ENCODE results near the gene PPWD1. TPM values are rescaled to one million over a fixed set of nuclear protein-coding genes. Genes with fewer than 3 reads are reported as not detected.

The PPWD1 gene
- total and polyA plus RNA-seq, 2 of the 13 experiments (the other 11 are each of a cell fraction or from before 2014, with no cell fraction given) = 7.4 to 44.3 TPM

GRCh38 chr5:65624025-65624570, 61.0 kb downstream of the PPWD1 start, which contains the start of gene TRIM23 (continued):
- TF ChIP-seq HOXA7 (CRISPR knock-in tag; IDR thresholded peaks at IDR 0.05) = no peak
- TF ChIP-seq SMAD1 (CRISPR knock-in tag; IDR thresholded peaks at IDR 0.05; ENCODE audit: borderline replicate concordance, low read depth) = no peak
- TF ChIP-seq PLRG1 (conservative IDR thresholded peaks at IDR 0.05) = no peak
- no peak for TF ChIP-seq AGO1 (IDR thresholded peaks at IDR 0.05; ENCODE audit: low read depth, low read length, poor library complexity, severe bottlenecking)
- no peak; the same call in 1 of the 2 replicates for TF ChIP-seq ZFP1 (CRISPR knock-in tag; IDR thresholded peaks at IDR 0.05)
- TF ChIP-seq ZBTB3 (CRISPR knock-in tag; IDR thresholded peaks at IDR 0.05; ENCODE audit: borderline replicate concordance, low read depth) = 0 out of 2 replicates have a peak, but pooled peaks have one; percentile 70
- peak; percentile 58 for TF ChIP-seq PHF20 (CRISPR knock-in tag; IDR thresholded peaks at IDR 0.05)
- TF ChIP-seq ZNF550 (CRISPR knock-in tag; IDR thresholded peaks at IDR 0.05; ENCODE audit: borderline replicate concordance) = no peak
- no peak for TF ChIP-seq MATR3 (CRISPR knock-in tag; IDR thresholded peaks at IDR 0.05)
- no peak; a peak in 1 of 4 replicates for TF ChIP-seq EP300 (IDR thresholded peaks at IDR 0.05; ENCODE audit: low read depth in 2 of 2, low read length in 2 of 2)
- TF ChIP-seq EP300 (CRISPR knock-in tag; IDR thresholded peaks at IDR 0.05; ENCODE audit: borderline replicate concordance) = no peak
- TF ChIP-seq GATAD1 (CRISPR knock-in tag; IDR thresholded peaks at IDR 0.05) = peak; percentile 82
- 0 out of 2 replicates have a peak, but pooled peaks have one; percentile 16 for TF ChIP-seq SP5 (CRISPR knock-in tag; IDR thresholded peaks at IDR 0.05; ENCODE audit: borderline replicate concordance, low read depth)
- TF ChIP-seq TFDP2 (CRISPR knock-in tag; IDR thresholded peaks at IDR 0.05) = no peak; the same call in 1 of the 2 replicates
- TF ChIP-seq ZNF83 (CRISPR knock-in tag; IDR thresholded peaks at IDR 0.05; ENCODE audit: borderline replicate concordance) = no peak
- TF ChIP-seq TOE1 (CRISPR knock-in tag; IDR thresholded peaks at IDR 0.05) = no peak
- no peak for TF ChIP-seq HNF4G (IDR thresholded peaks at IDR 0.05; ENCODE audit: borderline replicate concordance, low read depth, low read length)
- TF ChIP-seq HNF4G (CRISPR knock-in tag; IDR thresholded peaks at IDR 0.05; ENCODE audit: borderline replicate concordance, low read depth) = no peak
- peak; percentile 80; the same call in 1 of the 2 replicates for TF ChIP-seq ZZZ3 (CRISPR knock-in tag; IDR thresholded peaks at IDR 0.05; ENCODE audit: borderline replicate concordance)
- TF ChIP-seq CREBL2 (CRISPR knock-in tag; IDR thresholded peaks at IDR 0.05; ENCODE audit: borderline replicate concordance) = no peak
- no peak for TF ChIP-seq MEIS2 (CRISPR knock-in tag; IDR thresholded peaks at IDR 0.05)
- no peak for TF ChIP-seq TRIM22 (IDR thresholded peaks at IDR 0.05)
- TF ChIP-seq TEAD2 (CRISPR knock-in tag; IDR thresholded peaks at IDR 0.05) = no peak
- TF ChIP-seq ZFP36L2 (CRISPR knock-in tag; IDR thresholded peaks at IDR 0.05) = no peak
- TF ChIP-seq ZNF776 (CRISPR knock-in tag; IDR thresholded peaks at IDR 0.05) = no peak
- no peak for TF ChIP-seq ZNF282 (IDR thresholded peaks at IDR 0.05; ENCODE audit: partially characterized antibody)
- no peak for TF ChIP-seq LRRFIP1 (CRISPR knock-in tag; conservative IDR thresholded peaks at IDR 0.05)
- peak; percentile 52; the same call in 1 of the 2 replicates for TF ChIP-seq ZBTB38 (CRISPR knock-in tag; IDR thresholded peaks at IDR 0.05)

Data from HepG2 (cell line).